ENCODE results near the gene STKLD1. TPM values are rescaled to one million over a fixed set of nuclear protein-coding genes. Genes with fewer than 3 reads are reported as not detected.

STKLD1 gene
- total RNA-seq, 4 donors from 2014 or later = 0.54 to 7.0 (median 3.7) TPM; not detected in 1

GRCh38 chr9:133427658-133428348, 51.6 kb downstream of the STKLD1 start:
- TF ChIP-seq POLR2A (IDR thresholded peaks at IDR 0.05) (no peak), CTCF (IDR thresholded peaks at IDR 0.05) (no peak)
- intact Hi-C loops (cut with DNase I; ENCODE audit: low total_unique reads) = no loop called here

GRCh38 chr9:133428617-133429101, 52.5 kb downstream of the STKLD1 start:
- TF ChIP-seq POLR2A (IDR thresholded peaks at IDR 0.05) = no peak
- intact Hi-C loops (cut with DNase I; ENCODE audit: low total_unique reads) = no loop called here
- 0 to 1% methylated on average over 15 to 30 of the region's 57 CpGs for WGBS, 2 donors
- H3K4me3 ChIP-seq (ENCODE audit: low read depth, poor library complexity, severe bottlenecking) = no peak overlapping the region
- no peak for DNase-seq (ENCODE audit: low spot score in 2 of 2)

More at GRCh38 chr9:133427658-133428348, 51.6 kb downstream of the STKLD1 start:
- DNase-seq (ENCODE audit: low spot score in 2 of 2) = no peak
- no peak overlapping the region for H3K4me3 ChIP-seq (ENCODE audit: low read depth, poor library complexity, severe bottlenecking)
- 60 to 64% methylated on average over 10 of the region's 10 CpGs for WGBS, 2 donors

GRCh38 chr9:133429214-133429613, 53.0 kb downstream of the STKLD1 start:
- H3K4me3 ChIP-seq (ENCODE audit: low read depth, poor library complexity, severe bottlenecking) = no peak overlapping the region
- intact Hi-C loops (cut with DNase I; ENCODE audit: low total_unique reads) = no loop called here
- WGBS, 2 donors = 8 to 15% methylated on average over 8 to 18 of the region's 18 CpGs
- no peak for DNase-seq (ENCODE audit: low spot score in 2 of 2)
- TF ChIP-seq CTCF (IDR thresholded peaks at IDR 0.05) (no peak), POLR2A (IDR thresholded peaks at IDR 0.05) (no peak)

- 25 to 36% methylated on average over 35 to 41 of the region's 49 CpGs for WGBS, 2 donors
- TF ChIP-seq POLR2A (IDR thresholded peaks at IDR 0.05) = no peak
- TF ChIP-seq CTCF (IDR thresholded peaks at IDR 0.05) = no peak
- no peak overlapping the region for H3K4me3 ChIP-seq (ENCODE audit: low read depth, poor library complexity, severe bottlenecking)
- DNase-seq (ENCODE audit: low spot score in 2 of 2) = no peak
- intact Hi-C loops (cut with DNase I; ENCODE audit: low total_unique reads) = no loop called here
Measured at GRCh38 chr9:133429641-133430161, 53.5 kb downstream of the STKLD1 start.

GRCh38 chr9:133430244-133430643, 54.1 kb downstream of the STKLD1 start:
- WGBS, 2 donors = 93 to 100% methylated on average over 1 of the region's 1 CpG
- no peak for DNase-seq (ENCODE audit: low spot score in 2 of 2)
- no peak for TF ChIP-seq CTCF (IDR thresholded peaks at IDR 0.05)
- no peak for TF ChIP-seq POLR2A (IDR thresholded peaks at IDR 0.05)
- intact Hi-C loops (cut with DNase I; ENCODE audit: low total_unique reads) = no loop called here
- H3K4me3 ChIP-seq (ENCODE audit: low read depth, poor library complexity, severe bottlenecking) = no peak overlapping the region

- TF ChIP-seq CTCF (IDR thresholded peaks at IDR 0.05) (no peak), POLR2A (IDR thresholded peaks at IDR 0.05) (no peak)
- 90 to 91% methylated on average over 10 of the region's 11 CpGs for WGBS, 2 donors
- intact Hi-C loops (cut with DNase I; ENCODE audit: low total_unique reads) = no loop called here
- H3K4me3 ChIP-seq (ENCODE audit: low read depth, poor library complexity, severe bottlenecking) = no peak overlapping the region
- DNase-seq (ENCODE audit: low spot score in 2 of 2) = no peak
Measured at GRCh38 chr9:133433351-133433843, 57.2 kb downstream of the STKLD1 start.

Data from lower leg skin (tissue), 4 donors.